Measurements from ENCODE around the gene SLC43A1. TPM values are rescaled to one million over a fixed set of nuclear protein-coding genes. Genes with fewer than 3 reads are reported as not detected.

Gene SLC43A1
- total and polyA plus RNA-seq, 2 of the 4 experiments (the other 2 are of a cell fraction), result 10.0 to 17.0 TPM

- dilution Hi-C loops (cut with HindIII; ENCODE audit: low sequenced_read_pairs, unreplicated experiment), result no loop called here
- no peaks in the 10 kb centered on the region for H3K4me1 ChIP-seq (ENCODE audit: control insufficient read depth, insufficient read depth, low read length)
Observed at GRCh38 chr11:57555393-57555792, 39.9 kb upstream of the SLC43A1 start.

More at GRCh38 chr11:57555393-57555792, 39.9 kb upstream of the SLC43A1 start:
- Histone ChIP-seq H2AFZ (replicated peaks; ENCODE audit: low read length, poor library complexity) (no peak overlapping the region), H3K27ac (ENCODE audit: insufficient read depth, low read length) (no peak overlapping the region), H3K9me3 (ENCODE audit: control insufficient read depth, insufficient read depth, low read length) (no peaks in the 10 kb centered on the region), H3K23ac (ENCODE audit: low read depth, low read length) (no peak overlapping the region), H3K27me3 (ENCODE audit: control insufficient read depth, insufficient read depth, low read length) (no peaks in the 10 kb centered on the region), H3K14ac (replicated peaks; ENCODE audit: low read depth, low read length) (no peak overlapping the region), H3K9ac (ENCODE audit: low read depth, low read length) (no peak overlapping the region), H4K5ac (ENCODE audit: low read depth, low read length) (no peak overlapping the region), H4K91ac (ENCODE audit: insufficient read depth, low read depth, low read length) (no peak overlapping the region), H3K4me2 (ENCODE audit: low read depth, low read length) (no peak overlapping the region), H3K36me3 (ENCODE audit: control insufficient read depth, insufficient read depth, low read length) (peaks cover 52% of the 10 kb centered on the region), H2BK20ac (ENCODE audit: low read depth, low read length) (no peak overlapping the region), H3K18ac (ENCODE audit: low read depth, low read length) (no peak overlapping the region), H4K8ac (ENCODE audit: low read depth in 2 of 2, low read length in 2 of 2) (no peak overlapping the region), H2BK120ac (ENCODE audit: low read depth, low read length) (no peak overlapping the region), H3K79me1 (ENCODE audit: low read depth in 1 of 2, low read length in 2 of 2) (no peaks in the 10 kb centered on the region), H2BK5ac (ENCODE audit: low read depth, low read length, poor library complexity, severe bottlenecking) (no peak overlapping the region), H3K56ac (ENCODE audit: extremely low read depth, insufficient read depth, low read length) (no peak overlapping the region), H3K4ac (ENCODE audit: low read depth, low read length) (no peak overlapping the region), H2BK15ac (ENCODE audit: low read depth, low read length) (no peak overlapping the region), H3K9me1 (ENCODE audit: insufficient read depth, low read length) (no peaks in the 10 kb centered on the region), H3K4me3 (ENCODE audit: insufficient read depth, low read depth, low read length) (no peak overlapping the region), H2AK5ac (ENCODE audit: low read depth, low read length) (no peak overlapping the region), H2AK9ac (replicated peaks; ENCODE audit: low read depth, low read length, poor library complexity) (no peak overlapping the region), H4K20me1 (ENCODE audit: insufficient read depth, low read length) (no peaks in the 10 kb centered on the region)
- POLR2A ChIA-PET (ENCODE audit: unreplicated experiment), result no interaction called here
- DNase-seq (no peak), ATAC-seq (ENCODE audit: low read depth) (no peak)
- CTCF ChIA-PET, result interaction anchor here (0.7 kb wide), 1 partner anchor 62 kb away, joined by 5 read pairs; no protein-coding TSS in a partner anchor
- in situ Hi-C loops (cut with MboI; ENCODE audit: low sequenced_read_pairs) (no loop called here), intact Hi-C loops (cut with micrococcal nuclease) (no loop called here)
- WGBS, 2 experiments (ENCODE audit: extremely low coverage in 2 of 2, insufficient read length in 1 of 2), result 100% methylated on average over 1 of the region's 2 CpGs; no CpG with 5 or more reads in 1 of the 2 experiments
- TF ChIP-seq CEBPB (IDR thresholded peaks at IDR 0.05; ENCODE audit: low read depth, low read length) (peak; percentile 29; the same call in 1 of the 2 replicates), MAZ (IDR thresholded peaks at IDR 0.05; ENCODE audit: borderline replicate concordance, low read depth, low read length) (no peak)
- BruUV-seq (replicated peaks), result no TSS peak
